Right lobe of liver (tissue), 6 donors: ENCODE results near the gene ST6GALNAC5. TPM values are rescaled to one million over a fixed set of nuclear protein-coding genes. Genes with fewer than 3 reads are reported as not detected.
"Not testable (repeated sequence)": the region's sequence is repeated elsewhere in the genome, so short reads cannot be mapped to it uniquely, and the experiment has no call there.

ENCODE experiments used
- ATAC-seq, 4 donors: fragments of 200-7000 bp; cut with Tn5 transposase; one replicate each; pipeline ENCODE4 v1.9.1; 2020; ENCODE audit warnings: mild to moderate bottlenecking in 4 of 4, moderate library complexity in 4 of 4
- DNase-seq, 3 donors: peaks; one replicate each; pipeline ENCODE4 v3.0.0-alpha.2; 2020
- H3K27ac ChIP-seq, 3 donors: fragments of 200-600 bp; one replicate each; pipeline ENCODE4 v1.8.0; 2022
- H3K27me3 ChIP-seq, 2 donors: fragments of 200-600 bp; one replicate each; pipeline ENCODE4 v1.8.0; 2022
- H3K36me3 ChIP-seq, 4 donors: fragments of 200-600 bp; sonication (generic) in 1 of 4; one replicate each; pipeline versions ENCODE4 v1.5.1 to v1.8.0; 2017 to 2022; ENCODE audit warnings: control low read depth in 1 of 4
- H3K4me1 ChIP-seq, 4 donors: fragments of 200-600 bp; sonication (generic) in 1 of 4; one replicate each; pipeline versions ENCODE4 v1.5.1 to v1.8.0; 2017 to 2022; ENCODE audit warnings: control low read depth in 1 of 4
- H3K4me3 ChIP-seq, 3 donors: fragments of 200-600 bp; one replicate each; pipeline ENCODE4 v1.8.0; 2022
- H3K9me3 ChIP-seq, 4 donors: fragments of 200-600 bp; sonication (generic) in 1 of 4; one replicate each; pipeline versions ENCODE4 v1.5.1 to v1.8.0; 2017 to 2022; ENCODE audit warnings: control low read depth in 1 of 4
- POLR2A ChIP-seq: fragments of 450-650 bp; IDR thresholded peaks from one replicate; pipeline ENCODE4 v1.6.1; 2017; ENCODE audit warnings: antibody characterized with exemption, mild to moderate bottlenecking
- WGBS: methylation state at CpG from one replicate; pipeline ENCODE4 v1.1.6; 2018; ENCODE audit warnings: low coverage, low lambda C conversion rate; ENCODE audit not compliant: insufficient coverage; ENCODE audit errors: missing lambda C conversion rate; 5-methylcytosine and 5-hydroxymethylcytosine counted together
- intact Hi-C, 2 donors: fragments of 100-400 bp; cut with DNase I; formaldehyde crosslinking; loops; one replicate each; pipeline versions ENCODE4 v1.11.2 to v1.14.1; 2022
- total RNA-seq, 6 experiments: library from RNA; depleted of rRNA in 2 of 6; stranded (reverse); fragments of >200 nt in 2 of 6; fragmentation: NEBNext Ultra II Directional in 3 of 6; extraction: Animal tissue kit (Norgen Biotek cat#: 25700) in 3 of 6; gene quantifications; one replicate each; pipeline versions ENCODE4 v1.1.0 to v1.2.4, GENCODE V29; 2016 to 2023
- TF ChIP-seq, protein P1 (sequence below), 4 donors: fragments of 200-600 bp in 3 of 4; fragments of 450-650 bp in 1 of 4; IDR thresholded peaks; one replicate each; pipeline versions ENCODE4 v1.5.1 to v1.8.0; 2016 to 2022; ENCODE audit warnings: antibody characterized with exemption in 4 of 4, mild to moderate bottlenecking in 2 of 4
- donor health status: DM: no; HTN: yes; CAD: no.
- donor health status: DM: no; HTN: no; CAD: no.
- donor health status: DM: no; HTN: no; CAD: no.
- donor health status: DM: no; HTN: yes; CAD: no.
- donor health status: DM: no; HTN: yes; CAD: no.

ST6GALNAC5 gene
- total RNA-seq, 6 experiments from 2014 or later = not detected

GRCh38 chr1:76876655-76877395 lies 9.5 kb downstream of the ST6GALNAC5 start:
- intact Hi-C loops = no loop called here
- H3K27ac ChIP-seq = no peak overlapping the region
- no peaks in the 10 kb centered on the region for H3K4me1 ChIP-seq
- ATAC-seq (no peak), DNase-seq (no peak)
- no peak for TF ChIP-seq POLR2A
- TF ChIP-seq, protein P1, sequence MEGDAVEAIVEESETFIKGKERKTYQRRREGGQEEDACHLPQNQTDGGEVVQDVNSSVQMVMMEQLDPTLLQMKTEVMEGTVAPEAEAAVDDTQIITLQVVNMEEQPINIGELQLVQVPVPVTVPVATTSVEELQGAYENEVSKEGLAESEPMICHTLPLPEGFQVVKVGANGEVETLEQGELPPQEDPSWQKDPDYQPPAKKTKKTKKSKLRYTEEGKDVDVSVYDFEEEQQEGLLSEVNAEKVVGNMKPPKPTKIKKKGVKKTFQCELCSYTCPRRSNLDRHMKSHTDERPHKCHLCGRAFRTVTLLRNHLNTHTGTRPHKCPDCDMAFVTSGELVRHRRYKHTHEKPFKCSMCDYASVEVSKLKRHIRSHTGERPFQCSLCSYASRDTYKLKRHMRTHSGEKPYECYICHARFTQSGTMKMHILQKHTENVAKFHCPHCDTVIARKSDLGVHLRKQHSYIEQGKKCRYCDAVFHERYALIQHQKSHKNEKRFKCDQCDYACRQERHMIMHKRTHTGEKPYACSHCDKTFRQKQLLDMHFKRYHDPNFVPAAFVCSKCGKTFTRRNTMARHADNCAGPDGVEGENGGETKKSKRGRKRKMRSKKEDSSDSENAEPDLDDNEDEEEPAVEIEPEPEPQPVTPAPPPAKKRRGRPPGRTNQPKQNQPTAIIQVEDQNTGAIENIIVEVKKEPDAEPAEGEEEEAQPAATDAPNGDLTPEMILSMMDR (IDR thresholded peaks at IDR 0.05) = no peak
- no peaks in the 10 kb centered on the region for H3K27me3 ChIP-seq
- no peak overlapping the region for H3K4me3 ChIP-seq
- 75% methylated on average over 1 of the region's 8 CpGs for WGBS
- H3K9me3 ChIP-seq = no peaks in the 10 kb centered on the region
- H3K36me3 ChIP-seq = no peaks in the 10 kb centered on the region

- DNase-seq = not testable (repeated sequence)
These were observed 11.7 kb downstream of the ST6GALNAC5 start for GRCh38 chr1:76879014-76879413.

GRCh38 chr1:76881762-76882161 lies 14.5 kb downstream of the ST6GALNAC5 start:
- no peak for ATAC-seq

More at GRCh38 chr1:76879014-76879413, 11.7 kb downstream of the ST6GALNAC5 start:
- H3K27ac ChIP-seq, H3K4me3 ChIP-seq, H3K27me3 ChIP-seq, ATAC-seq, H3K4me1 ChIP-seq, intact Hi-C loops, H3K9me3 ChIP-seq, H3K36me3 ChIP-seq: not testable (repeated sequence)

GRCh38 chr1:76891931-76892622 lies 24.8 kb downstream of the ST6GALNAC5 start:
- Histone ChIP-seq H3K27ac (no peak overlapping the region), H3K9me3 (no peaks in the 10 kb centered on the region), H3K4me1 (no peaks in the 10 kb centered on the region), H3K36me3 (no peaks in the 10 kb centered on the region), H3K4me3 (no peak overlapping the region), H3K27me3 (no peaks in the 10 kb centered on the region)
- no peak for DNase-seq
- no peak for TF ChIP-seq POLR2A
- WGBS = 42% methylated on average over 4 of the region's 4 CpGs
- intact Hi-C loops = no loop called here
- no peak for ATAC-seq

More at GRCh38 chr1:76881762-76882161, 14.5 kb downstream of the ST6GALNAC5 start:
- Histone ChIP-seq H3K36me3 (no peaks in the 10 kb centered on the region), H3K27me3 (no peaks in the 10 kb centered on the region), H3K4me1 (no peaks in the 10 kb centered on the region), H3K27ac (no peak overlapping the region), H3K4me3 (no peak overlapping the region), H3K9me3 (no peaks in the 10 kb centered on the region)
- DNase-seq = no peak
- intact Hi-C loops = no loop called here
- TF ChIP-seq, protein P1 (IDR thresholded peaks at IDR 0.05) = no peak
- TF ChIP-seq POLR2A = no peak

GRCh38 chr1:76892675-76893074 lies 25.4 kb downstream of the ST6GALNAC5 start:
- Histone ChIP-seq H3K4me3 (no peak overlapping the region), H3K27me3 (no peaks in the 10 kb centered on the region), H3K9me3 (no peaks in the 10 kb centered on the region), H3K4me1 (no peaks in the 10 kb centered on the region), H3K27ac (no peak overlapping the region), H3K36me3 (no peaks in the 10 kb centered on the region)
- TF ChIP-seq, protein P1 (IDR thresholded peaks at IDR 0.05) = no peak
- TF ChIP-seq POLR2A = no peak
- intact Hi-C loops = no loop called here
- ATAC-seq (no peak), DNase-seq (no peak)
- WGBS = 33% methylated on average over 1 of the region's 1 CpG
